ENCODE data around the gene SRBD1.

Gene SRBD1

DNA sequence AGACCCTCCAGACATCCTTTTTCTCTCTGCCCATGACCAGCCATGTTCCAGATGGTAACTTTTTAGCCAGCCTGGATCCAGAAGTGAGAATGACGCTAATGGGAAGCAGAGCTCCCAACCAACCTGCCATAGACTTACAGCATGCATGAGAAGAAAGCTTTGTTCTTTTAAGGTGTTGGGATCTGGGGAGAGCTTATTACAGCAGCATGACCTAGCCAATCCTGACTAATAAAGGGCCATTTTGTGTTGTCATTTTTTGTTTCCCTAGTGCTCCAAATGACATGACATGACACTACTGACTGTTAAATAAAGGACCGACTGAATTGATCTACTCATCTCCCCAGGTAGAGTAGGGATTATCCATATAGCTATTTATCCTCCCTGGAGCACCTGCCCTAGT lies 35.2 kb upstream of the SRBD1 start:
- no peak overlapping the region for H3K4me3 ChIP-seq (ENCODE audit: low read length)
- no peak for DNase-seq (ENCODE audit: low read depth)
- TF ChIP-seq, protein P1, sequence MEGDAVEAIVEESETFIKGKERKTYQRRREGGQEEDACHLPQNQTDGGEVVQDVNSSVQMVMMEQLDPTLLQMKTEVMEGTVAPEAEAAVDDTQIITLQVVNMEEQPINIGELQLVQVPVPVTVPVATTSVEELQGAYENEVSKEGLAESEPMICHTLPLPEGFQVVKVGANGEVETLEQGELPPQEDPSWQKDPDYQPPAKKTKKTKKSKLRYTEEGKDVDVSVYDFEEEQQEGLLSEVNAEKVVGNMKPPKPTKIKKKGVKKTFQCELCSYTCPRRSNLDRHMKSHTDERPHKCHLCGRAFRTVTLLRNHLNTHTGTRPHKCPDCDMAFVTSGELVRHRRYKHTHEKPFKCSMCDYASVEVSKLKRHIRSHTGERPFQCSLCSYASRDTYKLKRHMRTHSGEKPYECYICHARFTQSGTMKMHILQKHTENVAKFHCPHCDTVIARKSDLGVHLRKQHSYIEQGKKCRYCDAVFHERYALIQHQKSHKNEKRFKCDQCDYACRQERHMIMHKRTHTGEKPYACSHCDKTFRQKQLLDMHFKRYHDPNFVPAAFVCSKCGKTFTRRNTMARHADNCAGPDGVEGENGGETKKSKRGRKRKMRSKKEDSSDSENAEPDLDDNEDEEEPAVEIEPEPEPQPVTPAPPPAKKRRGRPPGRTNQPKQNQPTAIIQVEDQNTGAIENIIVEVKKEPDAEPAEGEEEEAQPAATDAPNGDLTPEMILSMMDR (IDR thresholded peaks at IDR 0.05; ENCODE audit: insufficient read depth, low read depth, low read length, missing control alignments): no peak

GRCh38 chr2:45643543-45644542 lies 32.8 kb upstream of the SRBD1 start:
- peak; percentile 52 for DNase-seq (ENCODE audit: low read depth)
- TF ChIP-seq, protein P1 (IDR thresholded peaks at IDR 0.05; ENCODE audit: insufficient read depth, low read depth, low read length, missing control alignments): peak; percentile 45
- H3K4me3 ChIP-seq (ENCODE audit: low read length): peak overlapping the region; percentile 56

DNA sequence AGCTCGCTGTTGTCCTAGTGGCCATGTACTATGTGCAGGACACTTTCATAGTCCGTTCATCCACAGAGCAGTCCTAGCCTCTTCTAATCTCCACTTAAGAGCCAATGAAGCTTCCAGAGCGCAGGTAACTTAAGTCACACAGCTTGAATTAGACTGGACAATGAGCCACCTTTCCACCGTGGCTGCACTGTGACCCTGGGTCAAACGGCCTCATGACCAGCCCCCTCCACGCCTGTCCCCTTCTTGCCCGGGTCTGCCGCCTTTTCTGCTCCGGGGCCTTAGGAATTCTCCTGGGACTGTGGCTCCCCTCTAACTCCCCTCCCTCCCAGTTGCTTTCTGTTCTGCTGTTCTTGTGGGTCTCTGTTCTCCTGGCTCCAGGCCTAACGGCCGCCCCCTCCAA lies 32.0 kb upstream of the SRBD1 start:
- H3K4me3 ChIP-seq (ENCODE audit: low read length): peak overlapping the region; percentile 56
- TF ChIP-seq, protein P1 (IDR thresholded peaks at IDR 0.05; ENCODE audit: insufficient read depth, low read depth, low read length, missing control alignments): peak; percentile 6
- no peak for DNase-seq (ENCODE audit: low read depth)

GRCh38 chr2:45640576-45640975 lies 29.5 kb upstream of the SRBD1 start:
- no peak overlapping the region for H3K4me3 ChIP-seq (ENCODE audit: low read length)
- no peak for DNase-seq (ENCODE audit: low read depth)
- TF ChIP-seq, protein P1 (IDR thresholded peaks at IDR 0.05; ENCODE audit: insufficient read depth, low read depth, low read length, missing control alignments): no peak

- TF ChIP-seq, protein P1 (IDR thresholded peaks at IDR 0.05; ENCODE audit: insufficient read depth, low read depth, low read length, missing control alignments): no peak
- DNase-seq (ENCODE audit: low read depth): peak; percentile 61
- H3K4me3 ChIP-seq (ENCODE audit: low read length): no peak overlapping the region
Observed at GRCh38 chr2:45637440-45637839, 26.4 kb upstream of the SRBD1 start.

DNA sequence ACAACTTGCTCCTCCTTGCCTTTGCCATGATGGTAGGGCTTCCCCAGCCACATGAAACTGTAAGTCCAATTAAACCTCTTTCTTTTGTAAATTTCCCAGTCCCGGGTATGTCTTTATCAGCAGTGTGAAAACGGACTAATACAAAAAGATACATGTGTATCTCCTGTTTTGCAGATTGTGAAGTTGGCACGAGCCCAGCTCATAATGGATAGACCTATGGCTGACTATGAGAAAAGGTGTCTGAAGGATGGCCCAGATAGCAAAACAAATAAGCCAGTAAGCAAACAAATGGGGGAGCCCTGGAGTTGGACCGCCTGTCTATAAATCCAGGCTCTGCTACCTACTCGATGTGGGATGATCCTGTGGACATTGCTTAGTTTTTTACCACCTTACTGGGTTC lies 24.9 kb upstream of the SRBD1 start:
- no peak overlapping the region for H3K4me3 ChIP-seq (ENCODE audit: low read length)
- DNase-seq (ENCODE audit: low read depth): no peak
- TF ChIP-seq, protein P1 (IDR thresholded peaks at IDR 0.05; ENCODE audit: insufficient read depth, low read depth, low read length, missing control alignments): no peak
